Esophagus squamous epithelium (tissue), 4 donors: ENCODE measurements around the gene LCE2C.
"Not testable (repeated sequence)": the region's sequence is repeated elsewhere in the genome, so short reads cannot be mapped to it uniquely, and the experiment has no call there.

Experiments
- CTCF ChIP-seq, 6 experiments: fragments of 450-650 bp in 4 of 6; fragments of 200-600 bp in 2 of 6; sonication (generic) in 2 of 6; IDR thresholded peaks; one replicate each; pipeline ENCODE4 v1.5.1; 2016 to 2019; ENCODE audit warnings: antibody characterized with exemption in 6 of 6, mild to moderate bottlenecking in 4 of 6, moderate library complexity in 4 of 6
- POLR2A ChIP-seq, 4 donors: fragments of 450-650 bp; IDR thresholded peaks; one replicate each; pipeline ENCODE4 v1.6.1; 2017; ENCODE audit warnings: antibody characterized with exemption in 4 of 4, mild to moderate bottlenecking in 4 of 4, moderate library complexity in 3 of 4

GRCh38 chr1:152674983-152675382 lies at the start of gene LCE2C:
- TF ChIP-seq CTCF, POLR2A (IDR thresholded peaks at IDR 0.05): not testable (repeated sequence)
